Endothelial cell of umbilical vein (primary cell): Measurements from ENCODE around the gene HTR2C. TPM values are rescaled to one million over a fixed set of nuclear protein-coding genes. Genes with fewer than 3 reads are reported as not detected.

Experiments used
- BruUV-seq: library from RNA; stranded (reverse); fragments of 400-500 nt; replicated peaks from 2 replicates; lab custom pipeline; 2021; lab: Mats Ljungman, UMichigan
- CTCF ChIA-PET: fragments of 300-600, 350-600 bp; sonication (Branson Sonifier 250); formaldehyde crosslinking; loops from one replicate; lab custom pipeline; 2021; ENCODE audit warnings: antibody characterized with exemption, inconsistent platforms; lab: Charles Lee
- POLR2A ChIA-PET: fragments of 300-600, 350-600 bp; sonication (Branson Sonifier 250); formaldehyde crosslinking; loops from one replicate; lab custom pipeline; 2021; ENCODE audit warnings: antibody characterized with exemption, inconsistent platforms; lab: Charles Lee
- DNase-seq: peaks from one replicate; pipeline ENCODE4 v3.0.0-alpha.2; 2011; ENCODE audit warnings: low read depth, low spot score
- FAIRE-seq: peaks from 2 replicates; lab custom pipeline; 2011; peaks lifted over from hg19 to GRCh38; lab: Jason Lieb, UNC
- H2AFZ ChIP-seq: 2 replicates; pipeline ENCODE4 v1.6.0; 2012; ENCODE audit warnings: low read depth, low read length, control low read depth, inconsistent platforms
- H3K27ac ChIP-seq: 2 replicates; pipeline ENCODE4 v1.5.1; 2011; ENCODE audit warnings: low read depth, mild to moderate bottlenecking, control low read depth, low read length, moderate library complexity; ENCODE audit not compliant: insufficient read depth
- H3K27me3 ChIP-seq, 2 experiments: 2 replicates each; pipeline versions ENCODE4 v1.6.0 to v1.6.1; 2011; ENCODE audit warnings: low read length in 2 of 2, mixed read lengths in 1 of 2; ENCODE audit not compliant: control insufficient read depth in 2 of 2, insufficient read depth in 2 of 2
- H3K36me3 ChIP-seq, 2 experiments: 2 replicates in 1 of 2; 3 replicates in 1 of 2; pipeline ENCODE4 v1.5.1; 2011; ENCODE audit warnings: low read length in 2 of 2, mild to moderate bottlenecking in 1 of 2, moderate library complexity in 1 of 2; ENCODE audit not compliant: control insufficient read depth in 2 of 2, insufficient read depth in 2 of 2; ENCODE audit errors: extremely low read depth in 1 of 2
- H3K4me1 ChIP-seq: 3 replicates; pipeline ENCODE4 v1.5.1; 2011; ENCODE audit warnings: mild to moderate bottlenecking, low read length; ENCODE audit not compliant: control insufficient read depth, insufficient read depth; ENCODE audit errors: extremely low read depth
- H3K4me2 ChIP-seq: 2 replicates; pipeline ENCODE4 v1.6.1; 2011; ENCODE audit warnings: low read length, control low read depth, mixed read lengths; ENCODE audit not compliant: insufficient read depth
- H3K4me3 ChIP-seq, 3 experiments: fragments of 200-600 bp in 1 of 3; sonication (generic), shearing (Covaris generic) in 1 of 3; replicated peaks in 1 of 3; 2 replicates each; pipeline ENCODE4 v1.5.1; 2011 to 2016; ENCODE audit warnings: control low read depth in 3 of 3, low read length in 3 of 3, mild to moderate bottlenecking in 2 of 3, inconsistent platforms in 1 of 3, low read depth in 1 of 3, moderate library complexity in 1 of 3; ENCODE audit not compliant: insufficient read depth in 1 of 3
- H3K79me2 ChIP-seq: 2 replicates; pipeline ENCODE4 v1.6.0; 2012; ENCODE audit warnings: low read length, inconsistent platforms; ENCODE audit not compliant: control insufficient read depth, insufficient read depth
- H3K9ac ChIP-seq: replicated peaks from 2 replicates; pipeline ENCODE3; 2011; ENCODE audit warnings: low read length, control low read depth; ENCODE audit not compliant: insufficient read depth; ENCODE audit errors: extremely low read depth
- H3K9me1 ChIP-seq: replicated peaks from 3 replicates; pipeline ENCODE4 v1.6.0; 2011; ENCODE audit warnings: mild to moderate bottlenecking, low read length; ENCODE audit not compliant: control insufficient read depth, insufficient read depth; ENCODE audit errors: extremely low read depth
- H3K9me3 ChIP-seq: replicated peaks from 2 replicates; pipeline ENCODE4 v1.5.1; 2012; ENCODE audit warnings: low read length, inconsistent platforms; ENCODE audit not compliant: control insufficient read depth, insufficient read depth
- H4K20me1 ChIP-seq: replicated peaks from 2 replicates; pipeline ENCODE3; 2011; ENCODE audit warnings: mild to moderate bottlenecking, low read length; ENCODE audit not compliant: control insufficient read depth, insufficient read depth; ENCODE audit errors: extremely low read depth
- CTCF ChIP-seq, 2 donors: IDR thresholded peaks; 1 replicate in 1 of 2; 2 replicates in 1 of 2; pipeline ENCODE4 v1.5.1; 2011; ENCODE audit warnings: low read length in 2 of 2, mild to moderate bottlenecking in 2 of 2, moderate library complexity in 2 of 2, control low read depth in 1 of 2, inconsistent platforms in 1 of 2, low read depth in 1 of 2; ENCODE audit not compliant: insufficient read depth in 1 of 2; ENCODE audit errors: extremely low read depth in 1 of 2
- EZH2 ChIP-seq: IDR thresholded peaks from 2 replicates; pipeline ENCODE4 v1.6.1; 2012; ENCODE audit warnings: borderline replicate concordance, low read depth, mild to moderate bottlenecking, moderate library complexity, low read length, inconsistent platforms; ENCODE audit not compliant: severe bottlenecking
- FOS ChIP-seq: IDR thresholded peaks from 2 replicates; pipeline ENCODE4 v1.6.1; 2011; ENCODE audit warnings: mild to moderate bottlenecking, low read length, moderate library complexity, borderline replicate concordance; ENCODE audit not compliant: insufficient read depth
- GATA2 ChIP-seq: IDR thresholded peaks from 2 replicates; pipeline ENCODE4 v1.7.0; 2011; ENCODE audit warnings: low read depth, mild to moderate bottlenecking, moderate library complexity, mixed read lengths, low read length; ENCODE audit not compliant: insufficient read length, insufficient read depth
- JUN ChIP-seq: IDR thresholded peaks from 2 replicates; pipeline ENCODE4 v1.6.1; 2011; ENCODE audit warnings: borderline replicate concordance, low read depth; ENCODE audit not compliant: insufficient read length, insufficient read depth
- MAX ChIP-seq: IDR thresholded peaks from 2 replicates; pipeline ENCODE4 v1.6.1; 2011; ENCODE audit not compliant: insufficient read depth, insufficient read length
- MYC ChIP-seq: IDR thresholded peaks from one replicate; pipeline ENCODE4 v1.6.1; 2011; ENCODE audit warnings: mild to moderate bottlenecking, low read depth, low read length
- POLR2A ChIP-seq: IDR thresholded peaks from 2 replicates; pipeline ENCODE4 v1.6.1; 2012; ENCODE audit warnings: low read depth, mild to moderate bottlenecking, control low read depth, low read length
- POLR2AphosphoS5 ChIP-seq: IDR thresholded peaks from 2 replicates; pipeline ENCODE4 v1.6.1; 2012; ENCODE audit warnings: low read depth, mild to moderate bottlenecking, control low read depth, low read length, moderate library complexity; ENCODE audit not compliant: insufficient read depth
- dilution Hi-C: fragments of 300-500 bp; cut with MboI; formaldehyde crosslinking; loops from one replicate; pipeline ENCODE4 v1.15.0; 2019; ENCODE audit warnings: low sequenced_read_pairs; ENCODE audit not compliant: extremely low pct_ligation_motif_present
- intact Hi-C: fragments of 100-400 bp; cut with micrococcal nuclease; formaldehyde crosslinking; loops from one replicate; pipeline ENCODE4 v1.10.0; 2022
- polyA plus RNA-seq, 4 experiments: library from polyadenylated mRNA; depleted of rRNA in 3 of 4; stranded (reverse) in 3 of 4; unstranded in 1 of 4; fragments of >200 nt; gene quantifications; 2 replicates each; pipeline versions ENCODE4 v1.2.1 to v1.2.3, GENCODE V29; 2011 to 2012; ENCODE audit warnings: missing spikeins in 1 of 4
- total RNA-seq: library from RNA; stranded (reverse); gene quantifications from 2 replicates; pipeline ENCODE4 v1.2.3, GENCODE V29; 2021

HTR2C gene
- total and polyA plus RNA-seq, 2 donors (not counting 3 experiments of a cell fraction or from before 2014, with no cell fraction given): not detected

GRCh38 chrX:114797494-114797893 lies 213.6 kb downstream of the HTR2C start:
- no peaks in the 10 kb centered on the region for H4K20me1 ChIP-seq
- intact Hi-C loops (no loop called here), dilution Hi-C loops (no loop called here)
- TF ChIP-seq MAX: no peak
- no peak for TF ChIP-seq CTCF (IDR thresholded peaks at IDR 0.05; ENCODE audit: extremely low read depth in 1 of 2, insufficient read depth in 1 of 2, low read depth in 1 of 2, low read length in 2 of 2)
- TF ChIP-seq GATA2: no peak
- TF ChIP-seq POLR2A: no peak
- no peak for TF ChIP-seq POLR2AphosphoS5
- TF ChIP-seq FOS: no peak
- no peak for TF ChIP-seq EZH2
- no peak for TF ChIP-seq JUN
- TF ChIP-seq MYC: no peak
- no peaks in the 10 kb centered on the region for H3K79me2 ChIP-seq
- no peak for FAIRE-seq
- no peak overlapping the region for H2AFZ ChIP-seq
- H3K36me3 ChIP-seq: no peaks in the 10 kb centered on the region
- H3K9me1 ChIP-seq: no peaks in the 10 kb centered on the region
- no TSS peak for BruUV-seq
- no peak overlapping the region for H3K9ac ChIP-seq
- H3K4me1 ChIP-seq: no peaks in the 10 kb centered on the region
- POLR2A ChIA-PET: no interaction called here
- H3K4me2 ChIP-seq: no peak overlapping the region
- no peak overlapping the region for H3K27ac ChIP-seq
- no peaks in the 10 kb centered on the region for H3K9me3 ChIP-seq
- no peak overlapping the region for H3K4me3 ChIP-seq
- CTCF ChIA-PET: no interaction called here
- H3K27me3 ChIP-seq: no peaks in the 10 kb centered on the region
- DNase-seq: no peak
